Occipital lobe (tissue), 3 donors: ENCODE results near the gene NRG3. TPM values are rescaled to one million over a fixed set of nuclear protein-coding genes. Genes with fewer than 3 reads are reported as not detected.
"Not testable (repeated sequence)": the region's sequence is repeated elsewhere in the genome, so short reads cannot be mapped to it uniquely, and the experiment has no call there.

Experiments used
- DNase-seq: peaks from one replicate; lab custom pipeline; 2025; lab: John Stamatoyannopoulos, UW
- small RNA-seq: library from RNA; depleted of rRNA; stranded (forward); fragments of <200 nt; gene quantifications from one replicate; pipeline ENCODE3, GENCODE V24; 2014
- total RNA-seq: library from RNA; depleted of rRNA; stranded (reverse); fragments of >200 nt; gene quantifications from one replicate; pipeline ENCODE4 v1.2.3, GENCODE V29; 2014

Gene NRG3
- total RNA-seq, 1 donor from 2014 or later: 23.1 TPM

- DNase-seq: not testable (repeated sequence)
These were observed 1085.5 kb downstream of the NRG3 start for GRCh38 chr10:82960421-82961060.

GRCh38 chr10:82961864-82962263 is 1086.9 kb downstream of the NRG3 start:
- DNase-seq: no peak

- no peak for DNase-seq
These were observed 1091.1 kb downstream of the NRG3 start for GRCh38 chr10:82966130-82966529.

- no peak for DNase-seq
These were observed 1093.5 kb downstream of the NRG3 start for GRCh38 chr10:82968533-82968932.

- no peak for DNase-seq
These were observed 1094.4 kb downstream of the NRG3 start for GRCh38 chr10:82969405-82969804.

- DNase-seq: no peak
These were observed 1105.3 kb downstream of the NRG3 start for GRCh38 chr10:82980321-82980720.

- no peak for DNase-seq
These were observed 1106.2 kb downstream of the NRG3 start for GRCh38 chr10:82981137-82981723.

- no peak for DNase-seq
These were observed 1107.2 kb downstream of the NRG3 start for GRCh38 chr10:82982110-82982608.

- no peak for DNase-seq
These were observed 1111.2 kb downstream of the NRG3 start for GRCh38 chr10:82986216-82986615.

- DNase-seq: not testable (repeated sequence)
These were observed 1131.5 kb downstream of the NRG3 start for GRCh38 chr10:83006479-83006878.

GRCh38 chr10:83007510-83007909 is 1132.5 kb downstream of the NRG3 start:
- no peak for DNase-seq

- no peak for DNase-seq
These were observed 1137.9 kb downstream of the NRG3 start for GRCh38 chr10:83012866-83013265.

- no peak for DNase-seq
These were observed 1142.3 kb downstream of the NRG3 start for GRCh38 chr10:83017076-83017867.

GRCh38 chr10:83023662-83024061 is 1148.7 kb downstream of the NRG3 start:
- no peak for DNase-seq

Small RNA genes lying within 50 kb of the gene (small RNA-seq; reads per million reads assigned to genes)
- gene RNU6-441P: not detected
